Muscle layer of duodenum (tissue), 2 donors: Measurements from ENCODE around the gene IL4.

Experiments used
- H3K27ac ChIP-seq: one replicate; pipeline ENCODE4 v1.7.0; 2013; ENCODE audit warnings: mild to moderate bottlenecking, low read length
- H3K27me3 ChIP-seq: one replicate; pipeline ENCODE4 v1.7.0; 2013; ENCODE audit warnings: low read depth, mild to moderate bottlenecking, control low read depth, low read length
- H3K36me3 ChIP-seq, 2 donors: one replicate each; pipeline ENCODE4 v1.7.0; 2013; ENCODE audit warnings: low read length in 2 of 2, control low read depth in 1 of 2, mild to moderate bottlenecking in 1 of 2; ENCODE audit not compliant: insufficient read depth in 2 of 2, control insufficient read depth in 1 of 2
- H3K4me1 ChIP-seq, 2 donors: one replicate each; pipeline ENCODE4 v1.7.0; 2013; ENCODE audit warnings: low read length in 2 of 2, mild to moderate bottlenecking in 2 of 2, control low read depth in 1 of 2, moderate library complexity in 1 of 2; ENCODE audit not compliant: insufficient read depth in 2 of 2, control insufficient read depth in 1 of 2
- H3K4me3 ChIP-seq, 2 donors: one replicate each; pipeline ENCODE4 v1.7.0; 2013; ENCODE audit warnings: low read length in 2 of 2, low read depth in 1 of 2, mild to moderate bottlenecking in 1 of 2
- H3K9me3 ChIP-seq, 2 donors: one replicate each; pipeline ENCODE4 v1.7.0; 2013; ENCODE audit warnings: low read length in 2 of 2, control low read depth in 1 of 2, mild to moderate bottlenecking in 1 of 2; ENCODE audit not compliant: control insufficient read depth in 1 of 2
- donor health status: healthy.

Gene IL4

DNA sequence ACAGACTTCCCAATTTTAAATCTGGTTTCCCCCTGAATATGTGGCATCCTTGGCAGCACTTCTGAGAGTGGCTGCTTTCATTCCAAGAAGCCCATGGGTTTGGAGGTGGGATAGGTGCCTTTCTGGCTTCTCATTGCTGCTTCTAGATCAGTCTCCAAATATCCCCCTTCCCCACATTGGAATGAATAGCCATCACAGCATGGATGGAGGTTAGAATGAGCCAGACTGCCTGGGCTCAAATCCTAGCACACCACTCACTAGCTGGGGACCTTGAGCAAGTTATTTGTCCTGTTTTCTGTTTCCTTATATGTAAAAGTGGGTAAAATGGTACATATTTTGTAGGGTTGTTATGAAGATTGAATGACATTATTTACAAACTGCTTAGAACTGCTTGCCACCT, 29.6 kb upstream of the IL4 start:
- Histone ChIP-seq H3K36me3 (peaks cover 37 to 42% of the 10 kb centered on the region in 2 donors), H3K4me3 (no peak overlapping the region), H3K27ac (no peak overlapping the region), H3K4me1 (no peaks in the 10 kb centered on the region), H3K27me3 (no peaks in the 10 kb centered on the region), H3K9me3 (peaks cover 0 to 13% of the 10 kb centered on the region in 2 donors)

DNA sequence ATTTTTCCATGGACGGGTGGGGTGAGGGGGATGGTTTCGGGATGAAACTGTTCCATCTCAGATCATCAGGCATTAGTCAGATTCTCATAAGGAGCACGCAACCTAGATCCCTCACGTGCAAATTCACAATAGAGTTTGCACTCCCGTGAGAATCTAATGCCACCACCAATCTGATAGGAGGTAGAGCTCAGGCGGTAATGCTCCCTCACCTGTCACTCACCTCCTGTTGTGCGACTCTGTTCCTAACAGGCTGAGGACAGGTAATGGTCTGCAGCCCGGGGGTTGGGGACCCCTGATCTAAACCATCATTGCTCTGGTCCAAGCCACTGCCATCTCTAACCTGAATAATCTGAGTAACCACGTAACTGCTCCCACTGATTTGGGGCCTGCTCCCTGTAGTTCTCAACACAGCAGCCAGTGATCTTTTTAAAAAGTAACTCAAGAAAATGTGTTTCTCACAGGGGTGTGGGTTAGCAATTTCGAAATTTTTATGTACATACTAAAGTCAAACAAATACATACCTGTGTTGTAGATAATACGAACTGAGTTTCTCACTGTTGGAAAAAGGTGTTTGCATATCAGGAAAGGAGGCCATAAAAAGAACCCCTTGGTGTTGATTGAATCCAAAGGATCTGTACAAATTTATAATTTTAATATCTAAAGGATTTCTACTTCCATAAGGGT, 27.1 kb upstream of the IL4 start:
- H3K36me3 ChIP-seq = peaks cover 13 to 17% of the 10 kb centered on the region in 2 donors
- H3K9me3 ChIP-seq = peaks cover 0 to 13% of the 10 kb centered on the region in 2 donors
- H3K4me3 ChIP-seq = no peak overlapping the region
- no peak overlapping the region for H3K27ac ChIP-seq
- no peaks in the 10 kb centered on the region for H3K27me3 ChIP-seq
- H3K4me1 ChIP-seq = no peaks in the 10 kb centered on the region

DNA sequence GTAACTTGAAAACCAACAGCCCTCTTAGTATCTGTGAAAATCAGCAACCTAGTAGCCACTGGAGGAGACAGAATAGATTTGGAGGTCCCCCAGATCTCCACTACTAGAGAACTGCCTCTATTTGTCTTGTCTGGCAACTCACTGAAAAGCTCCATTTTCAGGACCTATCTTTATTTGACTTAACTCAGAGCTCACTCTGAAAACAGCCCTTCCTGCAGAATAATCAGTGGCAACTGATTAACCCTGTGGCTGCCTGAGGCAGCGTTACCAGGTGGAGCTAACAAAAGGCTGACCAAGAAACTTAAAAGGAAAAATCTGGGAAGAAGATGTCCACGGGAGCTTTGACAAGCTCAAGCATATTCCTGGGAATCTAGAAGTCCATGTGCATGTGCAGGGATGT, 26.3 kb upstream of the IL4 start:
- Histone ChIP-seq H3K4me3 (no peak overlapping the region), H3K9me3 (peaks cover 0 to 13% of the 10 kb centered on the region in 2 donors), H3K27me3 (no peaks in the 10 kb centered on the region)

DNA sequence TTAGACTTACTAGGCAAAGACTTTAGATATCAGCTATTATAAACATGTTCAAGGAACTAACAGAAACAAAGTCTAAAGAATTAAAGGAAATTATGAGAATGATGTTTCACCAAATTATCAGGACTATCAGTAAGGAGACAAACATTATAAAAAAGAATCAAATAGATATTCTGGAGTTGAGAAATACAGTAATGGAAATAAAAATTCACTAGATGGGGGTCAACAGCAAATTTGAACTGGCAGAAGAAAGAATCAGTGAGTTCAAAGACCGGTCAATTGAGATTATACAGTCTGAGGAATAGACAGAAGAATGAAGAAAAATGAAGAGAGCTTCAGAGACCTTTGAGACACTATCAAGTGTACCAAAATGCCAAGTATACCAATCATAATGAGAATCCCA, 25.4 kb upstream of the IL4 start:
- Histone ChIP-seq H3K36me3 (peaks cover under 1 to 1% of the 10 kb centered on the region in 2 donors), H3K4me3 (no peak overlapping the region), H3K4me1 (no peaks in the 10 kb centered on the region), H3K27ac (no peak overlapping the region), H3K9me3 (peaks cover 0 to 13% of the 10 kb centered on the region in 2 donors), H3K27me3 (peaks cover under 1% of the 10 kb centered on the region)

More for the DNA sequence above, 26.3 kb upstream of the IL4 start:
- H3K27ac ChIP-seq = no peak overlapping the region
- no peaks in the 10 kb centered on the region for H3K4me1 ChIP-seq
- H3K36me3 ChIP-seq = peaks cover 7 to 10% of the 10 kb centered on the region in 2 donors

DNA sequence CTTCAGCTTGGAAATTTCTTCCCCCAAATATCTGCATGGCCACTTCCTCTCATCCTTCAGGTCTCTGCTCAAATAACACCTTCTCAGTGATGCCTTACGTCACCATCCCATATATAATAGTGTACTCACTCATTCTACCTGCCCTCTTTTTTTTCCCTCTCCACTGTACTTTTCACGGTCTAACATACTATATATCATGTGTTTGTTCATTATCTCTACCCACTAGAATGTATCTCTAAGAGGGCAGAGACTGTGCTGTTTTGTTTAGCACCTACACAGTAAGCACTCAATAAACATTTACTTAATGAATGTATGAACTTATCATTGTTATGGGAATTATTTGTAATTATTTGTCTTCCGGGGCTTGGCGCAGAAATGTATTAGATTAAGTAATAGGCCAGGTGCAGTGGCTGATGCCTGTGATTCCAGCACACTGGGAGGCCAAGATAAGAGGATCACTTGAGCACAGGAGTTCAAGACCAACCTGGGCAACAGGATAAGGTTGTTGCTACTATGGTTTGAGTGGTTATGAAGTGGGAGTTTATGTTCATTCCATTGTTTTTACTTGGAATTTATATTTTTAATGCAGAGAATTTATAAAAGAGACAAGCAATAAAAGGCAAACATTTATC, 21.8 kb upstream of the IL4 start:
- Histone ChIP-seq H3K27me3 (peaks cover 21% of the 10 kb centered on the region), H3K4me3 (no peak overlapping the region), H3K9me3 (peaks cover 0 to 13% of the 10 kb centered on the region in 2 donors), H3K36me3 (no peaks in the 10 kb centered on the region), H3K4me1 (peaks cover 0 to 10% of the 10 kb centered on the region in 2 donors), H3K27ac (no peak overlapping the region)

DNA sequence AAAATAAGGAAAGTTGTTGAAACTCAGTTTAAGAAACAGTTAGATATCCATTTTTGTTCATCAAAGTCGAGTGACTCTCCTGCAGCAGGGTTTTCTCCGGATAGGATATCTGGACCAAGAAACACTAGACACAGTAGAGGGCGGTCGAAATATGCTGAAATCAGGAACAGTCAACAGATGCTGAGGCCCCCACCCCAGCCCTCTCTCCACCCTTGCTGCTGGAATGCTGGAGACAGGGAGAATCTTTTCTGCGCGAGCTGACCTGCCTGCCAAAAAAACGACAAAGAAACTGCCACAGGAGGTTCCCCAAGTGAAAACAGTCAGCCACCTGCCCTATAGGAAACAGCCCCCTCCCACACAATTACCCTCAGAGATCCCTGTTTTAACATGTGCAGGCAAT, 20.1 kb upstream of the IL4 start:
- Histone ChIP-seq H3K27me3 (peaks cover 22% of the 10 kb centered on the region), H3K36me3 (no peaks in the 10 kb centered on the region), H3K4me3 (no peak overlapping the region), H3K27ac (no peak overlapping the region), H3K9me3 (peaks cover 0 to 2% of the 10 kb centered on the region in 2 donors), H3K4me1 (peaks cover 0 to 10% of the 10 kb centered on the region in 2 donors)

DNA sequence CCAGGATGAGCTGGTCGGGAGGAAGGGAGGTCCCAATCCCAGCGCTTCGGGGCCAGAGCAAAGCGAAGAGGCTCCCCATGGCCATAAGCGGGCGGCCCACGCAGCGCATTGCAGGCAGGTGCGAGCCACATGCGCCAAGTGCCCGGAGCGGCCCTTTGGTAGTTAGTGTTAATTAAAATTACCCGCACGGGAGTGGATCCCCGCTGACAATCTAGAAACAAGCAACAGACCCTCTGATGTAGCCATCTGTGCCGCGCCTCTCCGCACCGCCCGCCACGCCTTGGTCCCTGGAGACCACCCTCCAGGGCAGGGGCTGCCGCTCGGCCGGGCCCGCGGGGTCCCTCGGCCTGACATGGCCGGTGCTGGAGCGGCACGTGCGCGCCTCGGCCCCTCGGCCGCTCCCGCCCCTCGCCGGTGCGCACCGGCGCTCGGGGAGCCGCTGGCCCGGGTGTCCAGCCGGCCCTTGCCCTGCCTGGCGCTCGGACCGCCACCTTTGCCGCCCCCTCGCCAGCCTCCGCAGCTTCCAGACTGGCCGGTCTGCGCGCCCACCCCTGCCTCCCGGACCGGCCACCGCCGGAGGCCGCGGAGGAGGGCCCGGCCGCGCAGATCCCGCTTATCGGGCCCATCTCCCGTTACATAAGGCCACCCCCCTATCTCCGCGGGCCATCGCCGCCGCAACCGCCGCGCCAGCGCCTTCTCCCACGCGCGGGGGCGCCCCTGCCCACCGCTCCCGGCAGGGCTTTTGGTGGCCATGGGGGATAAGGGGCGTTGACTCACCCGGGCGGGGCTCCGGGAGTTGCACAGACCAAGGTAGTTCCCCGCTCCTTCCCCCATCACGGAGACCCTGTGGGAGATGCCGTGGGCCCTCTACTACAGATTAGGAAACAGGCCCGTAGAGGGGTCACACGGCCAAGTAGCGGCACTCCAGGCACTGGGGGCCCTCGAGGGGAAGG, 17.7 kb upstream of the IL4 start:
- peak overlapping the region; percentile 21 to 63 for H3K4me3 ChIP-seq
- H3K27me3 ChIP-seq = peaks cover 22% of the 10 kb centered on the region
- peaks cover 0 to 10% of the 10 kb centered on the region in 2 donors for H3K4me1 ChIP-seq
- no peak overlapping the region for H3K27ac ChIP-seq
- H3K9me3 ChIP-seq = no peaks in the 10 kb centered on the region
- no peaks in the 10 kb centered on the region for H3K36me3 ChIP-seq

DNA sequence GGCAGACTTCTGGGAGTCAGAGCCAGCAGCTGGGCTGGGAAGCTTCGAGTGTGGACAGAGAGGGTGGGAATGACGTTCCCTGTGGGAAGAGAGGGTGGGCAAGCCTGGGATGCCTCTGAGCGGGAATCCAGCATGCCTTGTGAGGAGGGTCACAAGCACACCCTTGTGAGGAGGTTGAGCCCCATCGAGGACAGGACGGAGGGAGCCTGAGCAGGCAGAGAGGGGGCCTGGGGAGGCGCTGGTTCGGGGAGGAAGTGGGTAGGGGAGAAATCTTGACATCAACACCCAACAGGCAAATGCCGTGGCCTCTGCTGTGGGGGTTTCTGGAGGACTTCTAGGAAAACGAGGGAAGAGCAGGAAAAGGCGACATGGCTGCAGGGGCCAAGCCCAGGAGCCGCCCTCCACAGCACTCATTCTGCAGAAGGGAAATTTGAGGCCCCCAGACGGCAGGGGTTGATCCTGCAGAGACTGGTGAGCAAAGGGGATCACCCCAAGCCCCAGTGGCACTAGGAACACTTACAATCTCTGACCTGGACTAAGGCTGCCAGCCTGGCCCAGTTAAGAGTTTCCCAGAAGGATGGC, 16.9 kb upstream of the IL4 start:
- H3K27ac ChIP-seq = no peak overlapping the region
- H3K27me3 ChIP-seq = peaks cover 22% of the 10 kb centered on the region
- H3K36me3 ChIP-seq = no peaks in the 10 kb centered on the region
- H3K9me3 ChIP-seq = no peaks in the 10 kb centered on the region
- H3K4me3 ChIP-seq = peak overlapping the region; percentile 21 to 63
- peaks cover 0 to 10% of the 10 kb centered on the region in 2 donors for H3K4me1 ChIP-seq

DNA sequence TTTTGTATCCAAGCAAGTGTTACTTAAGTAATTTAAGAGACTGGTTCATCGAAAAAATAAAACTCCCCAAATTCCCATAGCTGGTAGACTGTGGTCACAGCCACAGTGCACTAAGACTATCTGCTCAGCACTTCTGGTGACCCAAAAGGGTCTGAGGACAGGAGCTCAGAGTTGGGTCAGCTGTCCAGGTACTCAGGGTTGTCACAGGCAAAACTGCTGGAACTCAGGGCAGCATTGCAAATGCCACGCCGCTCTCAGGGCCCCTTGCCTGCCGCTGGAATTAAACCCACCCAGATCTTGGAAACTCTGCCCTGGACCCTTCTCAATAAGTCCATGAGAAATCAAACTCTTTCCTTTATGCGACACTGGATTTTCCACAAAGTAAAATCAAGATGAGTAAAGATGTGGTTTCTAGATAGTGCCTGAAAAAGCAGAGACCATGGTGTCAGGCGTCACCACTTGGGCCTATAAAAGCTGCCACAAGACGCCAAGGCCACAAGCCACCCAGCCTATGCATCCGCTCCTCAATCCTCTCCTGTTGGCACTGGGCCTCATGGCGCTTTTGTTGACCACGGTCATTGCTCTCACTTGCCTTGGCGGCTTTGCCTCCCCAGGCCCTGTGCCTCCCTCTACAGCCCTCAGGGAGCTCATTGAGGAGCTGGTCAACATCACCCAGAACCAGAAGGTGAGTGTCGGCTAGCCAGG, 16.0 kb upstream of the IL4 start, which contains the start of gene IL13:
IL13 (plus strand) TSS at position 498 of the 705 bp plus-strand sequence; CDS start at position 512, 14 bp downstream.
- no peak within 1 kb of the TSS for H3K27ac ChIP-seq
- peaks cover 0 to 10% of the 10 kb centered on the region in 2 donors for H3K4me1 ChIP-seq

DNA sequence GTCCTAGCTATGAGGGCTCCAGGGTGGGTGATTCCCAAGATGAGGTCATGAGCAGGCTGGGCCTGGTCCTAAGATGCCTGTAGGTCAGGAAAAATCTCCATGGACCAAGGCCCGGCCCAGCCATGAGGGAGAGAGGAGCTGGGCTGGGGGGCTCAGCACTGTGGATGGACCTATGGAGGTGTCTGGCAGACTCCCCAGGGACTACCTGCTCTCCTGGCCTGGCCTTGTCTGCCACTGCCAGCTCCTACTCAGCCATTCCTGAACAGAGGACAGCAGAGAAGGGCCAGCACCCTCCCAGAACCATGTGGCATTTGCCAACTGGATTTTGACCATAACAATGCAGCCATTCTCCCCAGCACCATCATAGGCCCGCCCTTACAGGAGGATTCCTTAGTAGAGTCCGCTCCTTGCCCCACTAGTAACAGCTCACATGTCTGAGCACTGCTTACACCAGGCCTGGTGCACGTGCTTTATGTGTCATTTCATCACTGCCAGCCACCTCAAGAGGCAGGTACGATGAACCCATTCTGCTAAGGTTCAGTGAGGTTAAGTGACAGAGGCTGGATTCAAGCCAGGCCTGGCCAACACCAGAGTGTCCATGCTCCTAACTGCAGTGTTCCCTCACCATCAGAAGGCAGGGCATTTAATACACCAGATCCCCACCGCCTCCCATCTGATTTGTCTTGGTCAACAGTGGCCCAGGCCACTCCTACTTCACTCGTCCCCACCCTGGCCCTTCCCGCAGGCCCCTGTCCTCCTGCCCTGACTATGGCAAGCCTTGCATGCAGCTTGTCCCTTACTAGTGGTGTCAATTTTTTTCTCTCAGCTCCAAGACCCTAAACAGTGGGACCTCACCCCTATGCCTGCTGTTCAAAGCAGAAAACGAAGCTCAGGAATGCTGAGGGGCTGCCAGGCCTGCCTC, 15.1 kb upstream of the IL4 start:
- H3K27me3 ChIP-seq = peaks cover 19% of the 10 kb centered on the region
- H3K4me3 ChIP-seq = no peak overlapping the region
- H3K4me1 ChIP-seq = peaks cover 0 to 10% of the 10 kb centered on the region in 2 donors
- no peak overlapping the region for H3K27ac ChIP-seq
- no peaks in the 10 kb centered on the region for H3K9me3 ChIP-seq
- H3K36me3 ChIP-seq = no peaks in the 10 kb centered on the region

More for the DNA sequence above, 16.0 kb upstream of the IL4 start, which contains the start of gene IL13:
- H3K36me3 ChIP-seq = no peaks in the 10 kb centered on the region
- H3K9me3 ChIP-seq = no peaks in the 10 kb centered on the region
- no peak within 1 kb of the TSS for H3K4me3 ChIP-seq
- H3K27me3 ChIP-seq = peaks cover 22% of the 10 kb centered on the region
